Inflammatory macrophage treated with lipopolysaccharide for 1 hour (primary cell): ENCODE measurements around the gene TCAP.

ENCODE experiments used
- DNase-seq, 2 donors: peaks; one replicate each; pipeline ENCODE4 v3.0.0-alpha.2; 2020 to 2022

The TCAP gene

DNA sequence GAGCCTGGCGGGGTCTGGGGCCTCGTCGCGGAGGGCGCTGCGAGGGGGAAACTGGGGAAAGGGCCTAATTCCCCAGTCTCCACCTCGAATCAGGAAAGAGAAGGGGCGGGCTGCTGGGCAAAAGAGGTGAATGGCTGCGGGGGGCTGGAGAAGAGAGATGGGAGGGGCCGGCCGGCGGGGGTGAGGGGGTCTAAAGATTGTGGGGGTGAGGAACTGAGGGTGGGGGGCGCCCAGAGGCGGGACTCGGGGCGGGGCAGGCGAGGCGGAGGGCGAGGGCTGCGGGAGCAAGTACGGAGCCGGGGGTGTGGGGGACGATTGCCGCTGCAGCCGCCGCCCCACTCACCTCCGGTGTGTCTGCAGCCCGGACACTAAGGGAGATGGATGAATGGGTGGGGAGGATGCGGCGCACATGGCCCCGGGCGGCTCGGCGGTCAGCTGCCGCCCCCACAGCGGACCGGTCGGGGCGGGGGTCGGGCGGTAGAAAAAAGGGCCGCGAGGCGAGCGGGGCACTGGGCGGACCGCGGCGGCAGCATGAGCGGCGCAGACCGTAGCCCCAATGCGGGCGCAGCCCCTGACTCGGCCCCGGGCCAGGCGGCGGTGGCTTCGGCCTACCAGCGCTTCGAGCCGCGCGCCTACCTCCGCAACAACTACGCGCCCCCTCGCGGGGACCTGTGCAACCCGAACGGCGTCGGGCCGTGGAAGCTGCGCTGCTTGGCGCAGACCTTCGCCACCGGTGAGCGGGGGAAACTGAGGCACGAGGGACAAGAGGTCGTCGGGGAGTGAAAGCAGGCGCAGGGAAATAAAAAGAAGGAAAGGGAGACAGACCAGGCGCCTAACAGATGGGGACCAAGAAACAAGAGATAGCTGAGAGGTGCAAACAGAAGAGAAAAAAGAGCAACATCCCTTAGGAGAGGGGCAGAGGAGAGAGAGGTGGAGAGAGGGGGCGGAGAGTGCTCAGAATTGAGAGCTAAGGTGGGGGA, 3.1 kb downstream of the TCAP start, which contains the start of gene PNMT:
TSS of gene PNMT (plus strand) at position 509 of the 980 bp plus-strand sequence. CDS start at position 532, 23 bp downstream.
- peak; percentile 13 to 58 for DNase-seq

DNA sequence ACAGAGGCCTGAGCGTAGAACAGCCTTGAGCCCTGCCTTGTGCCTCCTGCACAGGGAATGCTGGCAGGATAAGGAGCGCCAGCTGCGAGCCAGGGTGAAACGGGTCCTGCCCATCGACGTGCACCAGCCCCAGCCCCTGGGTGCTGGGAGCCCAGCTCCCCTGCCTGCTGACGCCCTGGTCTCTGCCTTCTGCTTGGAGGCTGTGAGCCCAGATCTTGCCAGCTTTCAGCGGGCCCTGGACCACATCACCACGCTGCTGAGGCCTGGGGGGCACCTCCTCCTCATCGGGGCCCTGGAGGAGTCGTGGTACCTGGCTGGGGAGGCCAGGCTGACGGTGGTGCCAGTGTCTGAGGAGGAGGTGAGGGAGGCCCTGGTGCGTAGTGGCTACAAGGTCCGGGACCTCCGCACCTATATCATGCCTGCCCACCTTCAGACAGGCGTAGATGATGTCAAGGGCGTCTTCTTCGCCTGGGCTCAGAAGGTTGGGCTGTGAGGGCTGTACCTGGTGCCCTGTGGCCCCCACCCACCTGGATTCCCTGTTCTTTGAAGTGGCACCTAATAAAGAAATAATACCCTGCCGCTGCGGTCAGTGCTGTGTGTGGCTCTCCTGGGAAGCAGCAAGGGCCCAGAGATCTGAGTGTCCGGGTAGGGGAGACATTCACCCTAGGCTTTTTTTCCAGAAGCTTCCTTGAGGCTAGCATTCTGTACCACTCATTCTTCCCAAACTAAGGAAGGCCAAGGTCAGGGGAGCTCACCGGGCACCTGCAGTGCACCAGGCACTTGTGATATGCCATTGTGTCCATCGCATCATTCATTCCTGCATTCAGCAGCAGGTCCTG, 5.0 kb downstream of the TCAP start:
- DNase-seq: no peak

DNA sequence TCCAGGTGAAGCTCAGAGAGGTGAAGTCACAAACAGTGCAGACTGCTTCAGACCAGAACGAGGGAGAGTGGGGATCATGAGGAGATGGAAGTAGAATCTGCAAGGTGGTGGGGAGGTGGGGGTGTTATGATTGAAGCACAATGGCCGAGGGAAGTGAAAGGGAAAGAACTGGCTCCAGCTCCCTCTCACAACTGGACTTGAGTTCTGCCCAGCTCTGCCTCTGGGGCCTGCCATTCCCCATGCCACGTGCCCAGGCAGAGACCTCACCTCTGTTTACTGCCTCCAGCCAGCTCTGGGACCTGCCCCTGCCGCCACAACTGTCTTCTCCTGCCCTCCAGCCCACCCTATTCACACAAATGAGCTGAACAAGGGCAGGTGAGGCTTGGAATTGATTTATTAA, 5.6 kb downstream of the TCAP start:
- DNase-seq: no peak

DNA sequence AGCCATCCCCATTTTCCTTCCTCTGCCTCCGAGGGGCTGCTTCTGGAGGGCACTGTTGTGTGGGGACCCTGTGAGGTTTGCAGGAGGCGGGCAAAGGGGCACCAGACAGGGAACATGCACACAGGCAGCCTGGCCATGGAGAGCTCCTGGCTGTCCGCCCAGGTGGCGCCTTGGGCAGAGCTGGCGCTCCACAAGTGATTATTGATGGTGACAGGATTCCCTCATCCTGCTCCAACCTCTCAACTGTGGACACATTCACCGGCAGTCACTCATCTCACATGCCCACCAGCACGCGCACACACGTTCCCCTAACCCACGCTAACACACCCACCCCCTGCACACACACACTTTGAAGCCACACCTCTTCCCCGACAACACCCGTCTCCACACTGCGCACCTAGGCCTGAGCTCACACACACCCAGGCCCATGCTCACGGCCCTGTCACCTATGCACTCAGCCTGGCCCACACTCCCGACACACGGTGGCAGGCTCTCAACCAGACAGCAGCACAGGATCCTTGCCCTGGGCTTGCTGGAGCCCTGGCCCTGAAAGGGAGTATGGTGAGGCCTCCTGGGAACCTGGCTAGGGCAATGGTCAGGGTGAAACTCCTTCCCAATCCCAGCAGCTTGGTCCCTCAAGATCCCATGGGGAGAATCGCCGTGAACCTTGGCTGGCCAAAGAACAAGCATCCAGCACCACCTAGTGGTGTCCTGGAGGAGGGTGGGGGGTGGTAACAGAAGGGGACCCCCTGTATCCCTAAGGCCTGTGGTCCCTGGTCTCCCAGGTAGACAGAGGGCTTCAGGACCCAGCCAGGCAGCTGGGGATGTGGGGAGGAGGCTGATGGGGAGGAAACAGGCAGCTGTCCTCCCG, 6.7 kb downstream of the TCAP start:
- peak in 1 of 2 donors; percentile 16 for DNase-seq

DNA sequence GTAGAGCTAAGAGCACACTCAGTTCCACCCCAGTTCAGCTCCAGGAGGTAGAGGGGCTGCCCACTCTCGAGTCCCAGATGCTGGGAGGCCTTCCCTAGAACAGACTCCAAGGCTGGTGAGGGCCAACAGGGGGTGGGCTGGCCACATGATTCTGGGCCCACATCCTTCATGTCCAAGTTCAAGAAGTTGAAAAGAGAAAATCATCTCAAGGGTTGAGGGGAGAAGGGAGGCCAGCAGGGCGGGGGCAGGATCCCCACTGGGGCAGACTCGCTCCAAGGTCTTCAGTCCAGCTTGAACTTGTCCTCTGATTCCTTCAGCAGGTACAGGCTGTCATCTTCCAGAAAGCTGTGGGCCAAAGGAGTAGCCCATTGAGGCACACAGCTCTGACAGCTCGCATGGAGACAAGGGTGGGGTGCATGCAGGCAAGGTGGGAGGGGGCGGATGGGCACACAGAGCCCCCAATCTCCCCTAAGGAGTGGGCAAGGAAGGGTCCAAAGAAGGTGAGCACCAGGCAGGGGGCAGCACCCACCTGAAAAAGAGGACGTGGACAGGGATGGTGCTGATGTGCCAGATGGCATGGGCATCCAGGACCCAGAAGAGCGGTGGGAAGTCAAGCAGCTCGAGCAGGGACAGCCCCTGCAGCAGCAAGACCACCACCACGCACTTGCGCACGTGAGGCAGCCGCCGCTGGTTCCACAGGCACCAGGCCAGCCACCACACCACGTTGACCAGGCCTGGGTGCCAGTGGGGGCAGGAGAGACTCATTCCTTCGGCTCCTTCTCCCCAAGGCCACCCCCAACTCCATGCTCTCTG, 7.6 kb downstream of the TCAP start:
- DNase-seq: no peak

DNA sequence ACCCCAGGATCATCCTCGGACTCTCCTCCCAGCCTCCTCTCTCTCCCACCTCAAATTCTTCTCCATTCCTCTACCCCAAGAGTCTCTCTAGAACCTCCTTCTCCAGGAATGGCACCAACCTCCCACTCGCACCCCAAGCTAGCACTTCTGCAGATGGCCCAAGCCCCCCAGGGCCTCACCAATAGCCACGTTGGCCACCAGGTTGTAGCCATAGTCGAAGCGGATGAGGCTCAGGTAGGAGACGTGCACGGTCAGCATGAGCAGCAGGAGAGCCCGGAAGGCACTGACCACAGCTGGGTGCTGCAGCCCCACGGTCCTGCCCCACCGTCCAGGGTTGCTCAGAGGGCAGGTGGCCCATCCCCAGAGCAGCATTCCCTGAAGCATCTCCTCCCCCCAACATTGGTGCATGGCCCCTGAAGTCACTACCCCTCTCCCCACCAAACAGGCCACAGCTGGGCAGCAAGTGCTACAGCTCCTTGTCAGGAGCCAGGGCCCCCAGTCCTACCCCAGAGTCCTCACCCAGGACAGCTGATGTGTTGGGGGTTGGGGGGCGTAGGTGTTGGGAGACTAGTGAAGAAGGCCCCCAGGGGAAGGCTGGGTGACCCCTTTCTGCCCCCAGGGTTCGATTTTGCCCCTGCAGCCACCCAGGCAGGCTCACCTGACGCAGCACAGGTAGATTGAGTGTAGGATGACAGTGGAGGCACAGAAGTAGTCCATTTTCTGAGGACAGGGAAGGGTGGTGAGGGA, 8.4 kb downstream of the TCAP start:
- DNase-seq: no peak

DNA sequence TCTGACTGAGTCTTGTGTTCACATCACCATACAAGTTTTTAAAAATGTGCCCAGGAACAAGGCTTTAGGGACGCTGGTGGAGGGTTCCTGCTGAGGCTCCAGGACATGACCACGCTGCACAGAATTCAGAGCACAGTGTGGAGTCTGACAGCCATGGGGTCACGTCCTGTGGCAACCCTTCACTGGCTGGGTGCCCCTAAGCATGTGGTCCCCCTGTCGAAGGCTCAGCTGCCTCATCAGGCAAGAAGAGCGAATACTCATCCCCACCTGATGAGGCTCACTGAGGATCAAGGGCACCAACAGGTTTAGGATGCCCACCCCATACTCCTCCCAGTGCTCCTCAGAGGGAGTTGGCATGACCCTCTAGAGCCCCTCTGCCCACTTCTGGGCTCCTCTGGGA, 9.0 kb downstream of the TCAP start:
- no peak for DNase-seq

DNA sequence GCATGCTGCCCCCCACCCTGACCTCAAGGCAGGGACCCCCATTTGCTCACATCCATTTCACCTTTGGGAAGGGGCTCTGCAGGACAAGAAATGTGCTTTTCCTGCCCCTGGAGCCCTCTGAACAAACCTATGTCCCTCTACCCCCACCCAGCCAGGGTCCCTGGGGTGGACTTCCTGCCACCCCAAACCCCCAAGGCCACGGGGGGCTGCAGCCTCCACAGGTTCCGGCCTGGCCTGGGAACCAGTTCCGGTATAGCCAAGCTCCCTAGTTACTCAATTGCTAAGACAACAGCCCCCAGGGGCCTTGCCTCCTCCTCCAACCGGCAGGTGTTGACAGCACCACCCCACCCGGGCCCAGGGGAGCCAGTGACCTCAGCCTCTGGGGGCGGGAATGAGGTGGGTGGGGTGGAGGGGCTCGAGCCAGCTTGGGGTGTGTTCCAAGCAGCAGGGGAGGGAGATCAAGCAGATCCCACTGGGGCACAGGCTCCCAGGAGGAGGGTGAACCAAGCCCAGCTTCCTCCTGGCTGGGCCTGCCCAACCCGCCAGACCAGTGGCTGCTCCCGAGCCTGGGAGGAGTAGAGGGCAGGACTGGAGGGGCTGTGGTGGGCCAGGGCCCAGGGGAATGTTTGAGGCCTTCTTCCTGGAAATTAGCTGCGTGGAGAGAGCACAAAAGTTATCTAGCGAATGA, 9.7 kb downstream of the TCAP start:
- DNase-seq: no peak

DNA sequence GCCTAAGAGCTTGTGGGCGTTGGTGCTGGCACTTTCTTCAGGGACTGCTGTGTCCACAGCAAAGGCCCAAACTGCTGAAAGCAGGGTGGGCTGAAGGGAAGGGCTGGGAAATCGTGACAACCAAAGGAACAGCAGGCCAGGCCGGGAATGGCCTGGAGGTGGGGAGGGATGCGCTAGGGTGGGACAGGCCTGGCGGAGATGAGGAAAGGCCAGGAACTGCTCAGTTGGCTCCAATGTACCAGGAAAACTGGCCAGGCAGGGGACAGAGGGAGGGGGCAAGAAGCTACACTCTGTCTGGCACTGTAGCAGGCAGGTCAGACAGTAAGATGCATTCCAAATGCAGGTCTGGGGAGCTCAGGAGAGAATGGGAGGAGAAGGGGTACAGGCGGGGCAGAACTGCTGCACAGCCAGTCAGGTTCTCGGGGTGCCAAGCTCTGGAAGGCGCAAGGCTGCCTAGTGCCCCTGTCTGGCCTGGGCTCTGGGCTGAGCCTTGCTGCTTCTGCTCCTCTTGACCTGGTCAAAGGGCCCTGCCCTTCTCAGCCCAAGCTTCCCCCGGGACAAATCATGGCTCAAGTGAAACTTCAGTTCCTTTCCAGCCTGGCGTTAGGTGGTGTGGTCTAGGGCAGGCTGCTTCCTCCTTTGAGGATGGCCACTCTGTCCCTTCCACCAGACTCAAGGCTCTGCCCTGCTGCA, 10.4 kb downstream of the TCAP start:
- DNase-seq: no peak

DNA sequence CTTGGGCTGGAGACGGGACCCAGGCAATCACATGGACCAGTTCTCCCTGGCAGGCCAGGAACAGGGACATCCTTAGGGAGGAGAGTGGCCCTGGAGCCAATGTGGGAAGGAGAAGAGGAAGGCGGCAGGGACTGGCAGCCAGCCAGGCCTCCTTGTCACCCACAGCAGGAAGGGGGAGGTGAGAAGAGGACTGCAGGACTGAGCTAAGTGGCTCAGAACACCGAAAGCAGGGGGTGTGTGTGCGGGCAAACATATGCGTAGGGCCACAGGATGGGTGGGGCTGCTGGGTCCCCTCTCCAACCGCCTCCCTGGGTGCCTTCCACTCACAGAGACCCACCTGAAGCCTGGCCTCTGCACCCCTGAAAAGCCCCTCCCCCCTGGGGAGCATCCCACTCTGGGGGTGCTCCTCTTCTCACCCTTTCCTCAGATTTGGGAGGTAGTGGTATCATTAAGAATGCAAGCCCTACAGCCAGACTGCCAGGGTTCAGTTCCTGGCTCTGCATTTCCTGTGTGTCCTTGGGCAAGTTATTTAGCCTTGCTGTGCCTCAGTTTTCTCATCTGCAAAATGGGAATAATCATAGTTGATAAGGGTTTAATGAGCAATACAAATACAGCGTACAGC, 11.2 kb downstream of the TCAP start:
- peak; percentile 16 to 29 for DNase-seq

DNA sequence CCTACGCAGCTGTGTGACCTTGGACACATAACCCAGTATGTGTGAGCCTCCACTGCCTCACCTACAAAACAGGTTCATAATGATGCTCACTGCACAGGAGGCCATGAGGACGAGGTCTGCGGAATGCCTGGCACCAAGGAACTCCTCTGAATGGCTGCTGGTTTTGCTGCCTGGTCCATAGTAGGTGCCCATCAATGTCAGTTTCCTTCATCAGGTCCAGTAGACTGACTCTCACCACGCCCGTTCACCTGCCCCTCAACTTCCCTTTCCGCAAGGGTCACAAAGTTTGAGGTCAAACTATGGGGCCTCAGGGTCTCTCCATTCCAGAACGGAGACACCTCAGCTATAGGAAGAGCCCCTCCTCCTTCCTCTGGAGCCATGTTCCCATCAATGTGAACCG, 11.9 kb downstream of the TCAP start:
- no peak for DNase-seq

DNA sequence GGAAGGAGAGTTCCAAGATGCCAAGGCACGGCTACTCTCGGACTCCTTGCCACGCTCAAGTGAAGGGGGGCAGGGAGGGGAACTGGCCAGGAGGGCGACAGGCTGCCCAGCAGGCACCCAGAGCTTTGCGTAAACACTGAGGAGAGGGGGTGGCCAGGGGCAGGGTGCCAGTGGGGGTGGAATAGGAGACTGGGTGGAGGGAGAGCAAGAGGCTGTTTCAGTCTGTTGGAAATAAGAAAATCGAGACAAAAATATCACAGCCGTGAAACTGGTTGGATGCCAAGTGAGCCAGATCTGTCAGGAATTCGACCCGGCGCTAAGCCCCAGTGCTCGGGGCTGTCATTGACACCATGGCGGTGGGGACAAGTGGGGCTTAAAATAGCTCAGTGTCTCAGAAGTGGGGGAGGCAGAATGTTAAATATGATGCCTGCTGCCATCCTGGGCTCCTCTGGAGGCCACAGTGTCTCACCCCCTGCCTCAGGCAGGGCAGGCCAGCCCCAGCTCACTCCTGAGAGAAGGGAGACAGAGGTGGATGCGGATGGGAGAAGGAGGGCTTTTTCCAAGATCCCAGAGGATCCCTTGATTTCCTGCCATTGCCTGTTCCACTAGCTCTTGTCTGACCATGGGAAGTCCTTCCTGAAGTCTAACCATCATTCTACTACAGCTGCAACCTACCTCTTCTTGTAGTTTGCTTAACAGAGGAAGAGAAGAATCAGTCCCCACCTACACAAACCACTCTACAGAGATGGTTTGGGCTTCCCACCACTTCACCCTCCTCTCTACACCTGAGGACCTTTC, 12.6 kb downstream of the TCAP start:
- DNase-seq: no peak

DNA sequence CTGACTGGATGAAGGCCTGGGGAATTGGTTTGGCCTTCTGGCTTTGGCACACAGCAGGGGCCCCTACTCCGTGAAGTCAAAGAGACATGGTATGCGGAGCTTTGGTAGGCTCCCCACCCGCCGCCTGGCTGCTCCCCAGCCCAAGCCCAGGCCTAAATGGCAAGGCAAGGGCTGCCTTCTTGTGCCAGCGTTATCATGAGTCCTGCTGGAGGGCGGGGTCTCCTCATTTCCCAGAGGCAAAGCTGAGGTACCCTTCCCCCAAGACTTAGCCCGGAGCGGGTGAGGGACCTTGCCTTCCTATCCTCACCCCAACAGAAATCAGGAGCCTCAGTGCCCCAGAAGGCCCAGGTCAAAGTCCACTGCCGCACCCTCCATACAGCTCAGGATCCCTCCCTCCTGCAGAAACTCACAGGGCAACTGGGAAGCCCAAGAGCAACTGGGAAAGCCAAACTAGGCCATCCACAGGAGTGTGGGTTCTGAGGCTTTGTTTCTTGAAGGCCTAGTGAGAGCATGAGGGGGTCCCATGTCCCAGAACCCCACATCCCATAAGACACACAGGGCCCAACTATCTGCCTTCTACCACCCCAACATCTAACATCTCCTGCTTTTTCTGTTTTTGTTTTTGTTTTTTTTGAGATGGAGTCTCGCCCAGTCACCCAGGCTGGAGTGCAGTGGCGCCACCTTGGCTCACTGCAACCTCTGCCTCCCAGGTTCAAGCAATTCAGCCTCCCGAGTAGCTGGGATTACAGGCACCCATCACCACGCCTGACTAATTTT, 13.4 kb downstream of the TCAP start:
- no peak for DNase-seq

DNA sequence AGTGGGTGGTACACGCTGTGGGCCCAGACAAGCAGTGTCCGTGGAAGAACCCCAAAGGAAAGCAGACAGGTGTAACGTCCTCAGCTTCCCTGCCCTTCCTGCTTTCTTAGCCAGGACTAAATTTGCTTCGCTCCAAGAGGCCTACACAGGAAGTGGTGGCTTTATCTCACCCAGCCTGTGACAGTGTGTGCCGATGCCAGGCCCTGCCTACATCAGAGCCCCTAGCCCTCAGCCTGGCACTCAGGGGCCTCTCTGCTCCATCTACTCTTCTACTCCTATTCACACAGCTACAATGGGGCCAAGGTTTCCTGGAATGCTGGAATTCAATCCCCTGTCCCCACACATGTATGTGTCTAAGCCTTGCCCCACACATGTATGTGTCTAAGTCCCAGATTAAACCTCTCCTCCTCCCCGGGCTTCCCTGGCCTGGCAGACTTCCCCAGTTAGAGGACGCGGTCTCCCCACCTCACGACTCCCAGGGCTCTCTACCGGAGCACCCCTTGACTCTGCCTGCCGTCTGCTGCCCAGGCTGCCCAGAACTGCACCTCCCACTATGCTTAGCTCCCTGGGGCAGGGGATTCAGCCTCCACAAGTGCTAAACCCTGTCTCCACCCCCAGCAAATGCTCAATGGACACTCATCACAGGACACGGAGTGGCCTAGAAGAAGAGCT, 14.5 kb downstream of the TCAP start:
- DNase-seq: no peak

DNA sequence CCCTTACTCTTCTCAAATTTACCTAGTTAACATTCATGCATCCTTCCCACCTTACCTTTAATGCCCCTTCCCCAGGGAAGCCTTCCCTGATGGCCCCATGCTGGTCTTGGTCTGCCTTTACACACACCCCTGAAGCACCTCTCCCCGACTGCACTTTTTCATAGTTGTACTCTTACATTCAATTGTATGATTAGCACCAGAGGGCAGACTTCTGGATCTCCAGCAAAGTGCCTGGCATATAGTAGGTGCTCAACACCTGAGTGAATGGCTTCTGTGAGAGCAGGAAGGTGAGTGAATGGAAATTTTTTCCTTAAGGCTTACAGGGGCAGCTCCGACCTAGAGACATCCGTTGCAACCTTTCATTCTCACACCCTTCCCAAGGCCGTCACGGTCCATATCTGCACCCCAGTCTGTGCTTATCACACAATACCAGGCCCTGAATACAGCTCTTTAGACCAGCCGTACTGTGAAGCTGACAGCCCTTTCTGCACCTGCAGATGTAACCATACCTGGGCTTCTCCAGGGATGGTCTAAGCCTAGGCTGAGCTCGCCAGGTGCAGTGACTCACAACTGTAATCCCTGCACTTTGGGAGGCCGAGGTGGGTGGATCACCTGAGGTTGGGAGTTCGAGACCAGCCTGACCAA, 18.3 kb downstream of the TCAP start:
- no peak for DNase-seq
